HTR-8/SVneo (cell line): Measurements from ENCODE around the gene PTPRM.

Experiments
- DNase-seq: peaks from one replicate; pipeline ENCODE4 v3.0.0; 2011; ENCODE audit warnings: low spot score, mixed read lengths; ENCODE audit not compliant: insufficient read length
- FAIRE-seq: peaks from 2 replicates; lab custom pipeline; 2011; peaks lifted over from hg19 to GRCh38; lab: Jason Lieb, UNC

Gene PTPRM

GRCh38 chr18:8307960-8308359 is 740.8 kb downstream of the PTPRM start:
- FAIRE-seq (no peak), DNase-seq (no peak)

- no peak for DNase-seq
- no peak for FAIRE-seq
Measured at GRCh38 chr18:8313043-8313442, 745.9 kb downstream of the PTPRM start.

GRCh38 chr18:8314124-8314523 is 747.0 kb downstream of the PTPRM start:
- DNase-seq (no peak), FAIRE-seq (no peak)

- DNase-seq (no peak), FAIRE-seq (no peak)
Measured at GRCh38 chr18:8319798-8320489, 752.8 kb downstream of the PTPRM start.

GRCh38 chr18:8322486-8322885 is 755.4 kb downstream of the PTPRM start:
- no peak for DNase-seq
- no peak for FAIRE-seq

GRCh38 chr18:8324343-8325065 is 757.4 kb downstream of the PTPRM start:
- FAIRE-seq, result no peak

GRCh38 chr18:8326763-8327394 is 759.8 kb downstream of the PTPRM start:
- DNase-seq, result no peak
- no peak for FAIRE-seq

More at GRCh38 chr18:8324343-8325065, 757.4 kb downstream of the PTPRM start:
- no peak for DNase-seq

GRCh38 chr18:8328126-8328525 is 761.0 kb downstream of the PTPRM start:
- no peak for FAIRE-seq
- no peak for DNase-seq

GRCh38 chr18:8329186-8329771 is 762.2 kb downstream of the PTPRM start:
- FAIRE-seq (no peak), DNase-seq (no peak)

- DNase-seq (no peak), FAIRE-seq (no peak)
Measured at GRCh38 chr18:8330575-8330974, 763.5 kb downstream of the PTPRM start.

GRCh38 chr18:8332286-8332685 is 765.2 kb downstream of the PTPRM start:
- DNase-seq, result no peak
- no peak for FAIRE-seq

- FAIRE-seq, result no peak
- no peak for DNase-seq
Measured at GRCh38 chr18:8333961-8334360, 766.8 kb downstream of the PTPRM start.

GRCh38 chr18:8337211-8337610 is 770.1 kb downstream of the PTPRM start:
- FAIRE-seq, result no peak

GRCh38 chr18:8339210-8339609 is 772.1 kb downstream of the PTPRM start:
- DNase-seq (no peak), FAIRE-seq (no peak)

More at GRCh38 chr18:8337211-8337610, 770.1 kb downstream of the PTPRM start:
- no peak for DNase-seq

GRCh38 chr18:8339952-8340351 is 772.8 kb downstream of the PTPRM start:
- no peak for FAIRE-seq

GRCh38 chr18:8341481-8342230 is 774.5 kb downstream of the PTPRM start:
- peak; percentile 66 for DNase-seq

More at GRCh38 chr18:8339952-8340351, 772.8 kb downstream of the PTPRM start:
- no peak for DNase-seq

GRCh38 chr18:8348051-8348720 is 781.1 kb downstream of the PTPRM start:
- no peak for DNase-seq
- FAIRE-seq, result no peak

More at GRCh38 chr18:8341481-8342230, 774.5 kb downstream of the PTPRM start:
- FAIRE-seq, result peak; percentile 16

- DNase-seq, result no peak
- FAIRE-seq, result no peak
Measured at GRCh38 chr18:8349608-8350323, 782.6 kb downstream of the PTPRM start.

- FAIRE-seq (no peak), DNase-seq (no peak)
Measured at GRCh38 chr18:8350628-8351027, 783.5 kb downstream of the PTPRM start.
